ENCODE results near the gene RNF181.

The RNF181 gene

DNA sequence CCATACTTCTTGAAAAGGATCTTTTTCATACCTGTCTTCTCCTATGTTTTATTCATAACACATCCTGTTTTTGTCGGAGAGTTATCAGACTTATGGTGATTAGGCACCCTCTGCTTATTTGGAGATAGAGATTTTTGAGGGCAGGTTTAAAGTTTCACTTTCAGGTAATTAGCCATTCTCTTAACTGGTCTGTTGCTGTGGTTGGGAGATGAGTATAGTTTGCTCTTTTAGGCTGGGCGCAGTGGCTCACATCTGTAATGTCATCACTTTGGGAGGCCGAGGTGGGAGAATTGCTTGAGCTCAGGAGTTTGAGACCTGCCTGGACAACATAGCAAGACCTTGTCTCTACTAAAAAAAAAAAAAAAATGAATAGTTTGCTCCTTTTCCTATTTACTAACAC is 47.2 kb downstream of the RNF181 start:
- TF ChIP-seq, protein P1, sequence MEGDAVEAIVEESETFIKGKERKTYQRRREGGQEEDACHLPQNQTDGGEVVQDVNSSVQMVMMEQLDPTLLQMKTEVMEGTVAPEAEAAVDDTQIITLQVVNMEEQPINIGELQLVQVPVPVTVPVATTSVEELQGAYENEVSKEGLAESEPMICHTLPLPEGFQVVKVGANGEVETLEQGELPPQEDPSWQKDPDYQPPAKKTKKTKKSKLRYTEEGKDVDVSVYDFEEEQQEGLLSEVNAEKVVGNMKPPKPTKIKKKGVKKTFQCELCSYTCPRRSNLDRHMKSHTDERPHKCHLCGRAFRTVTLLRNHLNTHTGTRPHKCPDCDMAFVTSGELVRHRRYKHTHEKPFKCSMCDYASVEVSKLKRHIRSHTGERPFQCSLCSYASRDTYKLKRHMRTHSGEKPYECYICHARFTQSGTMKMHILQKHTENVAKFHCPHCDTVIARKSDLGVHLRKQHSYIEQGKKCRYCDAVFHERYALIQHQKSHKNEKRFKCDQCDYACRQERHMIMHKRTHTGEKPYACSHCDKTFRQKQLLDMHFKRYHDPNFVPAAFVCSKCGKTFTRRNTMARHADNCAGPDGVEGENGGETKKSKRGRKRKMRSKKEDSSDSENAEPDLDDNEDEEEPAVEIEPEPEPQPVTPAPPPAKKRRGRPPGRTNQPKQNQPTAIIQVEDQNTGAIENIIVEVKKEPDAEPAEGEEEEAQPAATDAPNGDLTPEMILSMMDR (IDR thresholded peaks at IDR 0.05; ENCODE audit: low read depth, low read length) = no peak
- H3K4me3 ChIP-seq (ENCODE audit: low read depth, low read length) = no peak overlapping the region

DNA sequence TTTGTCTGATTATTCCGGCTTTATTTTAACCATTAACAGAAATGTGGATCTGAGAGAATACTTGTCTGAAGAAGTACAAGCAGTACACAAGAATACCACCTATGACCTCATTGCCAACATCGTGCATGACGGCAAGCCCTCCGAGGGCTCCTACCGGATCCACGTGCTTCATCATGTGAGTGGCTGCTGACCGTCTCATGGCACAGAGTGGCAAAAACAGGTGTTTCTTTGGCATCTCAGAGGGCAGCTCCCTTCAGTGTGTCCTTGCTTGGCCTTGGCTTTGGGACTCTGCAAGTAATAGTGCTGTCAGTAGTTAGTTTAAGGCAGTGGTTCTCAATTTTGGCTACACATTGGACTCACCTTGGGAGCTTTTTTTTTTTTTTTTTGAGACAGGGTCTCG is 49.4 kb downstream of the RNF181 start:
- H3K4me3 ChIP-seq (ENCODE audit: low read depth, low read length) = no peak overlapping the region
- TF ChIP-seq, protein P1 (IDR thresholded peaks at IDR 0.05; ENCODE audit: low read depth, low read length) = no peak

DNA sequence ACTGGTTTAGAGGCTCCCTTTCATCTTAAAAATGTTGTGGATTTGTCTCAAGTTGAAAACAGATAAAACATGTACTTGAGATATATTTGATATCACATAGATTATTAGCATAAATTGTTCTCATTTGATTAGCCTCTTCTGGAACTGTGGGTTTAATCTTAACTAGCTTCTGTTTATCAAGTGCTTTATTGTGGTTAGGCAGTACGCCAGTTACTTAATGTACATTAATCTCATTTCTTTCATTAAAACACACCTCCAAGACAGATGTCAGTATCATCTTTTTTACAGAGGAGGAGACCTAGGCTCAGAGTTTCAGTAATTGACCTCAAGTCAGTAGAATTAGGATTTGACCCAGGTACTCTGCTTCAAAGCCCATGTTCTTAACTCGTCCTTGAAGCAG is 50.6 kb downstream of the RNF181 start:
- no peak overlapping the region for H3K4me3 ChIP-seq (ENCODE audit: low read depth, low read length)
- TF ChIP-seq, protein P1 (IDR thresholded peaks at IDR 0.05; ENCODE audit: low read depth, low read length) = no peak

Measured in WI38 (cell line).